Measurements from ENCODE around the gene RARRES2.

DNA sequence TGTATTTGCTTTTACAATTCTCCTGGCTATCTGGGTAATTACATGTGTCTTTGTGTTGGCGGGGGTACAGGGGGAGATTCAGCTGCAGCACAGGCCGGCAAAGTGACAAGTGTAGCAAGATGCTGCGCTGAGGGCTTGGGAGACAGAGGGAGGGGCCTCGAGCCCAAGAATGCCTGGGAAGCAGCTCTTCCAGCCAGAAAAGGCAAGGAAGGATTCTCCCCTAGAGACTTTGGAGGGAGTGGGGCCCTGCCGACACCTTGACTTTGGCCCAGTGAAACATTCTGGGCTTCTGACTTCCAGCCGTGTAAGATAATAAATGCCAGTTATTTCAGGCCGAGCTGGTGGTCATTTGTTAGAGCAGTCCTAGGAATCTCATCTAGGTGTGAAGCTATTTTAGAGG, 20.0 kb upstream of the RARRES2 start:
- TF ChIP-seq EP300 (IDR thresholded peaks at IDR 0.05; ENCODE audit: borderline replicate concordance) = no peak
- TF ChIP-seq TCF12 (IDR thresholded peaks at IDR 0.05; ENCODE audit: low read depth) = no peak
- no peak for TF ChIP-seq ZBTB7A (IDR thresholded peaks at IDR 0.05; ENCODE audit: low read depth)
- no peak for TF ChIP-seq TAF1 (IDR thresholded peaks at IDR 0.05; ENCODE audit: low read depth)
- TF ChIP-seq NFIC (IDR thresholded peaks at IDR 0.05) = no peak

All from Ishikawa (cell line).